ENCODE measurements around the gene PXDC1. TPM values are rescaled to one million over a fixed set of nuclear protein-coding genes. Genes with fewer than 3 reads are reported as not detected.

Gene PXDC1
- 191 to 231 TPM (median 222 TPM) in 3 replicates for total RNA-seq
- long read RNA-seq, transcript PXDC1-202 (5 exons, 2,190 nt): major isoform, 367 of 470 reads
- long read RNA-seq, partial matches to known transcripts: 6 of 470 reads
- long read RNA-seq, other reads (novel, unspliced or antisense): 97 of 470 reads

GRCh38 chr6:3751077-3751729, at the start of gene PXDC1:
Gene PXDC1, minus strand, starts transcription at chr6:3751713. Its CDS starts 182 bp downstream, at chr6:3751531.
- Mint-ChIP-seq H3K4me3 (ENCODE audit: unreplicated experiment) (peak within 1 kb of the TSS; percentile 88), H3K4me1 (ENCODE audit: low read depth) (peaks cover 71% of the 10 kb centered on the region), H3K27me3 (ENCODE audit: low read depth) (no peaks in the 10 kb centered on the region), H3K36me3 (ENCODE audit: low read depth) (peaks cover 32% of the 10 kb centered on the region), H3K27ac (ENCODE audit: unreplicated experiment) (peak within 1 kb of the TSS; percentile 92), H3K9me3 (ENCODE audit: low read depth) (no peaks in the 10 kb centered on the region)
- TF ChIP-seq CTCF (IDR thresholded peaks at IDR 0.05): no peak
- no peak for DNase-seq (ENCODE audit: low spot score)

GRCh38 chr6:3800850-3801591, 49.5 kb upstream of the PXDC1 start:
- H3K9me3 Mint-ChIP-seq (ENCODE audit: low read depth): peaks cover 3% of the 10 kb centered on the region
- no peaks in the 10 kb centered on the region for H3K36me3 Mint-ChIP-seq (ENCODE audit: low read depth)
- H3K4me3 Mint-ChIP-seq (ENCODE audit: unreplicated experiment): no peak overlapping the region
- no peaks in the 10 kb centered on the region for H3K27me3 Mint-ChIP-seq (ENCODE audit: low read depth)
- DNase-seq (ENCODE audit: low spot score): no peak
- peaks cover 83% of the 10 kb centered on the region for H3K4me1 Mint-ChIP-seq (ENCODE audit: low read depth)
- peak overlapping the region; percentile 95 for H3K27ac Mint-ChIP-seq (ENCODE audit: unreplicated experiment)
- no peak for TF ChIP-seq CTCF (IDR thresholded peaks at IDR 0.05)

- H3K4me3 Mint-ChIP-seq (ENCODE audit: unreplicated experiment): no peak overlapping the region
- H3K27me3 Mint-ChIP-seq (ENCODE audit: low read depth): no peaks in the 10 kb centered on the region
- no peaks in the 10 kb centered on the region for H3K36me3 Mint-ChIP-seq (ENCODE audit: low read depth)
- no peak for DNase-seq (ENCODE audit: low spot score)
- H3K9me3 Mint-ChIP-seq (ENCODE audit: low read depth): peaks cover 3% of the 10 kb centered on the region
- H3K27ac Mint-ChIP-seq (ENCODE audit: unreplicated experiment): peak overlapping the region; percentile 76
- H3K4me1 Mint-ChIP-seq (ENCODE audit: low read depth): peaks cover 78% of the 10 kb centered on the region
- TF ChIP-seq CTCF (IDR thresholded peaks at IDR 0.05): no peak
Measured at GRCh38 chr6:3799719-3800118, 48.2 kb upstream of the PXDC1 start.

GRCh38 chr6:3798055-3798919, 46.8 kb upstream of the PXDC1 start:
- no peaks in the 10 kb centered on the region for H3K36me3 Mint-ChIP-seq (ENCODE audit: low read depth)
- no peak overlapping the region for H3K4me3 Mint-ChIP-seq (ENCODE audit: unreplicated experiment)
- TF ChIP-seq CTCF (IDR thresholded peaks at IDR 0.05): no peak
- no peak for DNase-seq (ENCODE audit: low spot score)
- H3K27me3 Mint-ChIP-seq (ENCODE audit: low read depth): no peaks in the 10 kb centered on the region
- H3K9me3 Mint-ChIP-seq (ENCODE audit: low read depth): no peaks in the 10 kb centered on the region
- peak overlapping the region; percentile 94 for H3K27ac Mint-ChIP-seq (ENCODE audit: unreplicated experiment)
- peaks cover 69% of the 10 kb centered on the region for H3K4me1 Mint-ChIP-seq (ENCODE audit: low read depth)

All from chondrocyte (in vitro differentiated cells).